ENCODE results near the gene CALML6. TPM values are rescaled to one million over a fixed set of nuclear protein-coding genes. Genes with fewer than 3 reads are reported as not detected.
A peak's percentile ranks its signal among the peaks of the same experiment; 100 is the strongest.

The CALML6 gene
- total RNA-seq, 4 donors from 2014 or later, result 4.8 to 7.0 TPM; not detected in 2

GRCh38 chr1:1945782-1946393 is 30.8 kb downstream of the CALML6 start:
- DNase-seq, result no peak
- H3K27me3 ChIP-seq, result peaks cover 8 to 17% (median 11%) of the 10 kb centered on the region in 3 donors

GRCh38 chr1:1946540-1946939 is 31.5 kb downstream of the CALML6 start:
- in situ Hi-C loops (cut with MboI; ENCODE audit: low sequenced_read_pairs in 4 of 4) (loop anchor here in 1 of 4 donors (10.0 kb wide), 1 partner anchor 98 kb away; no protein-coding TSS in a partner anchor), intact Hi-C loops (cut with DNase I; ENCODE audit: low total_unique reads) (no loop called here)
- H3K27ac ChIP-seq, result no peak overlapping the region
- H3K4me3 ChIP-seq, result no peak overlapping the region
- ATAC-seq, result no peak
- peaks cover 0 to 3% of the 10 kb centered on the region in 2 donors for H3K4me1 ChIP-seq
- no peaks in the 10 kb centered on the region for H3K9me3 ChIP-seq
- H3K27me3 ChIP-seq, result peaks cover 8 to 17% (median 14%) of the 10 kb centered on the region in 3 donors
- TF ChIP-seq, protein P1, sequence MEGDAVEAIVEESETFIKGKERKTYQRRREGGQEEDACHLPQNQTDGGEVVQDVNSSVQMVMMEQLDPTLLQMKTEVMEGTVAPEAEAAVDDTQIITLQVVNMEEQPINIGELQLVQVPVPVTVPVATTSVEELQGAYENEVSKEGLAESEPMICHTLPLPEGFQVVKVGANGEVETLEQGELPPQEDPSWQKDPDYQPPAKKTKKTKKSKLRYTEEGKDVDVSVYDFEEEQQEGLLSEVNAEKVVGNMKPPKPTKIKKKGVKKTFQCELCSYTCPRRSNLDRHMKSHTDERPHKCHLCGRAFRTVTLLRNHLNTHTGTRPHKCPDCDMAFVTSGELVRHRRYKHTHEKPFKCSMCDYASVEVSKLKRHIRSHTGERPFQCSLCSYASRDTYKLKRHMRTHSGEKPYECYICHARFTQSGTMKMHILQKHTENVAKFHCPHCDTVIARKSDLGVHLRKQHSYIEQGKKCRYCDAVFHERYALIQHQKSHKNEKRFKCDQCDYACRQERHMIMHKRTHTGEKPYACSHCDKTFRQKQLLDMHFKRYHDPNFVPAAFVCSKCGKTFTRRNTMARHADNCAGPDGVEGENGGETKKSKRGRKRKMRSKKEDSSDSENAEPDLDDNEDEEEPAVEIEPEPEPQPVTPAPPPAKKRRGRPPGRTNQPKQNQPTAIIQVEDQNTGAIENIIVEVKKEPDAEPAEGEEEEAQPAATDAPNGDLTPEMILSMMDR (IDR thresholded peaks at IDR 0.05 in 4 of 5, conservative IDR thresholded peaks at IDR 0.05 in 1 of 5), result no peak
- TF ChIP-seq POLR2A (IDR thresholded peaks at IDR 0.05), result no peak
- no peaks in the 10 kb centered on the region for H3K36me3 ChIP-seq
- peak in 1 of 2 donors; percentile 29 for DNase-seq

More at GRCh38 chr1:1945782-1946393, 30.8 kb downstream of the CALML6 start:
- H3K4me3 ChIP-seq, result no peak overlapping the region
- H3K4me1 ChIP-seq, result peaks cover 0 to 3% of the 10 kb centered on the region in 2 donors
- ATAC-seq, result no peak
- in situ Hi-C loops (cut with MboI; ENCODE audit: low sequenced_read_pairs in 4 of 4), result loop anchor here in 1 of 4 donors (10.0 kb wide), 1 partner anchor 99 kb away; no protein-coding TSS in a partner anchor
- H3K27ac ChIP-seq, result no peak overlapping the region
- TF ChIP-seq POLR2A (IDR thresholded peaks at IDR 0.05), result no peak
- TF ChIP-seq, protein P1 (IDR thresholded peaks at IDR 0.05 in 4 of 5, conservative IDR thresholded peaks at IDR 0.05 in 1 of 5), result no peak
- H3K9me3 ChIP-seq, result no peaks in the 10 kb centered on the region
- no peaks in the 10 kb centered on the region for H3K36me3 ChIP-seq
- intact Hi-C loops (cut with DNase I; ENCODE audit: low total_unique reads), result no loop called here

DNA sequence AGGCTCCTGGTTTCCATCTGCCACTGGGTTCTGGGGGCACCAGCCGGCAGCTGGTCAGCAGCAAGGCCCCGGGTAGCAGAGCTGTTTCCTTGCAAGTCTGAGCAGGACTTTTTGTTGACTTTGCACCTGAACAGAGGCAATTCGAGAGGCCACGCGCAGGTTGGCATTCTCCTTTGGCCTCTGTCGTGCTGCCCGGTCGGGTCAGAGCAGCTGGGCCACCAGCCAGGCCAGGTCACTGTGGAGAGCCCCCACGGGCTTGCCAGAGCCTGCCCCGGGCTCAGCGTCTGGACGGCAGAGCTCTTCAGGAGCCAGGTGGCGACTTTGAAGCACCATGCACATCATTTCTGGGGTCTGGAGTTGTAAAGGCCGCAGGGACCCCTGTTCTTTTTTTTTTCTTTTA is 32.4 kb downstream of the CALML6 start:
- in situ Hi-C loops (cut with MboI; ENCODE audit: low sequenced_read_pairs in 4 of 4), result loop anchor here in 1 of 4 donors (10.0 kb wide), 1 partner anchor 97 kb away; no protein-coding TSS in a partner anchor
- Histone ChIP-seq H3K4me3 (no peak overlapping the region), H3K27me3 (peaks cover under 1 to 17% (median 8%) of the 10 kb centered on the region in 3 donors), H3K36me3 (no peaks in the 10 kb centered on the region), H3K4me1 (peaks cover 0 to 3% of the 10 kb centered on the region in 2 donors), H3K27ac (no peak overlapping the region), H3K9me3 (no peaks in the 10 kb centered on the region)
- intact Hi-C loops (cut with DNase I; ENCODE audit: low total_unique reads), result no loop called here
- DNase-seq (no peak), ATAC-seq (no peak)
- no peak for TF ChIP-seq POLR2A (IDR thresholded peaks at IDR 0.05)
- TF ChIP-seq, protein P1 (IDR thresholded peaks at IDR 0.05 in 4 of 5, conservative IDR thresholded peaks at IDR 0.05 in 1 of 5), result no peak

DNA sequence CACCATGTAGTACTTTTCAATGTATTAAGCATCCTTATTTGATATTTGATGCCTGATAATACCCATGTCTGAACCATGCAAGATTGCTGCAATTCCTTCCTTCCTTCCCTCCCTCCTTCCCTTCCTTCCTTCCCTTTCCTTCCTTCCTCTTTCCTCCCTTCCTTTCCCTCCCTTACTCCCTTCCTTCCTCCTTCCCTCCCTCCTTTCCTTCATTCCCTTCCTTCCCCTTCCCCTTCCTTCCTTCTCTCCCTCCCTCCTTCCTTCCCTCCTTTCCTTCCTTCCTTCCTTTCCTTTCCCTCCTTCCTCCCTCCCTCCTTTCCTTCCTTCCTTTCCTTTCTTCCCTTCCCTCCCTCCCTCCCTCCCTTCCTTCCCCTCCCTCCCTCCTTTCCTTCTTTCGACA is 33.7 kb downstream of the CALML6 start:
- Histone ChIP-seq H3K36me3 (no peaks in the 10 kb centered on the region), H3K9me3 (no peaks in the 10 kb centered on the region), H3K27ac (no peak overlapping the region), H3K27me3 (peaks cover 0 to 17% (median 6%) of the 10 kb centered on the region in 3 donors), H3K4me3 (no peak overlapping the region), H3K4me1 (peaks cover 0 to 3% of the 10 kb centered on the region in 2 donors)
- ATAC-seq, result no peak
- no peak for DNase-seq
- TF ChIP-seq, protein P1 (IDR thresholded peaks at IDR 0.05 in 4 of 5, conservative IDR thresholded peaks at IDR 0.05 in 1 of 5), result no peak
- TF ChIP-seq POLR2A (IDR thresholded peaks at IDR 0.05), result no peak
- intact Hi-C loops (cut with DNase I; ENCODE audit: low total_unique reads), result no loop called here
- in situ Hi-C loops (cut with MboI; ENCODE audit: low sequenced_read_pairs in 4 of 4), result loop anchor here in 1 of 4 donors (10.0 kb wide), 1 partner anchor 96 kb away; no protein-coding TSS in a partner anchor

Data from gastrocnemius medialis (tissue), 4 donors.